HepG2 (cell line): ENCODE results near the gene CTDSP1. TPM values are rescaled to one million over a fixed set of nuclear protein-coding genes. Genes with fewer than 3 reads are reported as not detected.

Experiments used
- ATAC-seq: fragments of 200-7000 bp; cut with Tn5 transposase; 3 replicates; pipeline ENCODE4 v1.9.1; 2020; ENCODE audit warnings: mild to moderate bottlenecking, moderate library complexity
- BruUV-seq: library from RNA; stranded (reverse); fragments of 400-500 nt; replicated peaks from 2 replicates; lab custom pipeline; 2021; lab: Mats Ljungman, UMichigan
- CTCF ChIA-PET: fragments of 300-600 bp; formaldehyde crosslinking; extraction: SDS; loops from one replicate; lab custom pipeline; 2021; ENCODE audit warnings: low total read pairs, inconsistent platforms, low intra/inter-chr PET ratio; lab: Yijun Ruan, JAX
- POLR2A ChIA-PET: fragments of 350-600 bp; sonication (Branson Sonifier 250); formaldehyde crosslinking; loops from one replicate; lab custom pipeline; 2020; ENCODE audit warnings: antibody characterized with exemption, inconsistent platforms; lab: Yijun Ruan, JAX
- DNase-seq: peaks from one replicate; pipeline ENCODE4 v3.0.0-alpha.2; 2015; ENCODE audit warnings: low spot score
- FAIRE-seq: peaks from 3 replicates; lab custom pipeline; 2011; peaks lifted over from hg19 to GRCh38; lab: Jason Lieb, UNC
- H2AFZ ChIP-seq: one replicate; pipeline ENCODE4 v1.6.1; 2011; ENCODE audit warnings: low read length, inconsistent platforms
- H3K27ac ChIP-seq: fragments of 300-600 bp; 3 replicates; pipeline ENCODE4 v1.8.0; 2011; ENCODE audit warnings: mixed run types, mild to moderate bottlenecking, mixed read lengths, low read length, inconsistent platforms; ENCODE audit not compliant: insufficient read depth; ENCODE audit errors: extremely low read length
- H3K27me3 ChIP-seq, 2 experiments: fragments of 200-600 bp in 1 of 2; 2 replicates in 1 of 2; 3 replicates in 1 of 2; pipeline versions ENCODE4 v1.6.0 to v1.8.0; 2011; ENCODE audit warnings: low read length in 2 of 2, mild to moderate bottlenecking in 2 of 2, moderate library complexity in 2 of 2, inconsistent platforms in 1 of 2; ENCODE audit not compliant: insufficient read depth in 2 of 2, control insufficient read depth in 1 of 2
- H3K36me3 ChIP-seq, 2 experiments: fragments of 200-600 bp in 1 of 2; replicated peaks in 1 of 2; 2 replicates in 1 of 2; 3 replicates in 1 of 2; pipeline versions ENCODE4 v1.5.1 to v1.8.0; 2011; ENCODE audit warnings: low read length in 2 of 2, inconsistent platforms in 1 of 2; ENCODE audit not compliant: insufficient read depth in 2 of 2, control insufficient read depth in 1 of 2
- H3K4me1 ChIP-seq: 2 replicates; pipeline ENCODE4 v1.5.1; 2012; ENCODE audit warnings: low read length, inconsistent platforms; ENCODE audit not compliant: insufficient read depth
- H3K4me2 ChIP-seq: 2 replicates; pipeline ENCODE4 v1.6.0; 2011; ENCODE audit warnings: low read depth, low read length, inconsistent platforms
- H3K4me3 ChIP-seq, 3 experiments: fragments of 200-600 bp in 1 of 3; sonication (generic), shearing (Covaris generic) in 1 of 3; replicated peaks in 1 of 3; 2 replicates each; pipeline ENCODE4 v1.5.1; 2011 to 2016; ENCODE audit warnings: low read length in 3 of 3, inconsistent platforms in 2 of 3, low read depth in 2 of 3, mild to moderate bottlenecking in 2 of 3, control low read depth in 1 of 3, mixed read lengths in 1 of 3; ENCODE audit not compliant: insufficient read depth in 1 of 3
- H3K79me2 ChIP-seq: one replicate; pipeline ENCODE4 v1.6.1; 2011; ENCODE audit warnings: low read length, inconsistent platforms; ENCODE audit not compliant: insufficient read depth
- H3K9ac ChIP-seq: 2 replicates; pipeline ENCODE4 v1.6.0; 2011; ENCODE audit warnings: mild to moderate bottlenecking, low read depth, low read length, inconsistent platforms; ENCODE audit not compliant: insufficient read depth
- H3K9me3 ChIP-seq: 2 replicates; pipeline ENCODE4 v1.5.1; 2012; ENCODE audit warnings: mild to moderate bottlenecking, low read length
- H4K20me1 ChIP-seq: 2 replicates; pipeline ENCODE4 v1.6.0; 2011; ENCODE audit warnings: inconsistent platforms, mild to moderate bottlenecking, low read length, moderate library complexity; ENCODE audit not compliant: insufficient read depth
- CENPT ChIP-seq: sonication (generic); formaldehyde crosslinking; IDR thresholded peaks from 2 replicates; pipeline ENCODE4 v1.8.0; 2022; ENCODE audit warnings: low read depth, mild to moderate bottlenecking, moderate library complexity, missing genetic modification reagents
- FOSL1 ChIP-seq: sonication (generic); formaldehyde crosslinking; IDR thresholded peaks from 2 replicates; pipeline ENCODE4 v1.9.0; 2021; ENCODE audit warnings: missing genetic modification reagents, borderline replicate concordance
- GTF3A ChIP-seq: sonication (generic); formaldehyde crosslinking; conservative IDR thresholded peaks from 2 replicates; pipeline ENCODE4 v1.4.0; 2020; ENCODE audit warnings: mild to moderate bottlenecking, missing genetic modification reagents
- HNRNPK ChIP-seq: fragments of 200-400 bp; formaldehyde crosslinking; IDR thresholded peaks from 2 replicates; pipeline ENCODE4 v1.6.1; 2018; ENCODE audit warnings: low read length, low read depth, moderate library complexity, mild to moderate bottlenecking; ENCODE audit not compliant: poor library complexity, severe bottlenecking
- HOXA3 ChIP-seq: sonication (generic); formaldehyde crosslinking; IDR thresholded peaks from 2 replicates; pipeline ENCODE4 v1.5.0; 2020; ENCODE audit warnings: missing genetic modification reagents
- IRF1 ChIP-seq: sonication (generic); formaldehyde crosslinking; IDR thresholded peaks from 2 replicates; pipeline ENCODE4 v1.4.0; 2020; ENCODE audit warnings: low read depth, mild to moderate bottlenecking, missing genetic modification reagents
- NFIB ChIP-seq: sonication (generic); formaldehyde crosslinking; IDR thresholded peaks from 2 replicates; pipeline ENCODE4 v1.9.0; 2021; ENCODE audit warnings: missing genetic modification reagents, mild to moderate bottlenecking, borderline replicate concordance
- RBM39 ChIP-seq: fragments of 200-400 bp; formaldehyde crosslinking; IDR thresholded peaks from one replicate; pipeline ENCODE4 v1.6.1; 2018; ENCODE audit warnings: antibody characterized with exemption, mild to moderate bottlenecking, low read depth, low read length; ENCODE audit not compliant: poor library complexity, severe bottlenecking
- ZMAT3 ChIP-seq: sonication (generic); formaldehyde crosslinking; conservative IDR thresholded peaks from 2 replicates; pipeline ENCODE4 v1.7.0; 2021; ENCODE audit warnings: missing genetic modification reagents
- ZNF512B ChIP-seq: sonication (generic); formaldehyde crosslinking; IDR thresholded peaks from 2 replicates; pipeline ENCODE4 v1.5.1; 2020; ENCODE audit warnings: missing genetic modification reagents, mild to moderate bottlenecking, borderline replicate concordance
- ZNF615 ChIP-seq: sonication (generic); formaldehyde crosslinking; IDR thresholded peaks from 2 replicates; pipeline ENCODE4 v1.5.0; 2020; ENCODE audit warnings: mild to moderate bottlenecking, missing genetic modification reagents, borderline replicate concordance
- ZNF703 ChIP-seq: sonication (generic); formaldehyde crosslinking; IDR thresholded peaks from 2 replicates; pipeline ENCODE4 v1.5.1; 2020; ENCODE audit warnings: missing genetic modification reagents, mild to moderate bottlenecking, moderate library complexity, borderline replicate concordance
- ZNF770 ChIP-seq: sonication (generic); formaldehyde crosslinking; IDR thresholded peaks from 2 replicates; pipeline ENCODE4 v1.5.0; 2020; ENCODE audit warnings: mild to moderate bottlenecking, missing genetic modification reagents
- ZNF816 ChIP-seq: sonication (generic); formaldehyde crosslinking; IDR thresholded peaks from 2 replicates; pipeline ENCODE4 v1.8.0; 2022; ENCODE audit warnings: missing genetic modification reagents, mild to moderate bottlenecking, borderline replicate concordance
- ZSCAN25 ChIP-seq: sonication (generic); formaldehyde crosslinking; IDR thresholded peaks from 2 replicates; pipeline ENCODE4 v1.8.0; 2022; ENCODE audit warnings: mild to moderate bottlenecking, missing genetic modification reagents
- WGBS: methylation state at CpG from one replicate; pipeline ENCODE4 v1.1.6; 2017; ENCODE audit warnings: low lambda C conversion rate; 5-methylcytosine and 5-hydroxymethylcytosine counted together
- in situ Hi-C: cut with HindIII; loops from 2 replicates; pipeline ENCODE4 v1.10.0; 2017; ENCODE audit warnings: low pct_unique_long_range_greater_than_20kb; ENCODE audit not compliant: extremely low pct_ligation_motif_present
- intact Hi-C: fragments of 100-400 bp; cut with micrococcal nuclease; formaldehyde crosslinking; loops from one replicate; pipeline ENCODE4 v1.10.0; 2022; ENCODE audit not compliant: unreplicated experiment
- polyA plus RNA-seq, 8 experiments: library from polyadenylated mRNA; depleted of rRNA in 3 of 8; stranded (reverse) in 7 of 8; unstranded in 1 of 8; fragments of >200 nt; fragmentation: Illumina TruSeq in 4 of 8; extraction: Trizol in 4 of 8; gene quantifications; 2 replicates each; pipeline versions ENCODE4 v1.2.1 to v1.2.3, GENCODE V29; 2011 to 2016; ENCODE audit warnings: low read depth in 4 of 8, missing spikeins in 1 of 8, mixed read lengths in 1 of 8; ENCODE audit not compliant: insufficient read depth in 1 of 8
- total RNA-seq, 5 experiments: library from RNA; depleted of rRNA; stranded (reverse); fragments of >200 nt; fragmentation: Illumina TruSeq; extraction: Trizol; gene quantifications; 2 replicates each; pipeline ENCODE4 v1.2.3, GENCODE V29; 2016; ENCODE audit warnings: low read depth in 1 of 5

CTDSP1 gene
- total and polyA plus RNA-seq, 2 of the 13 experiments (the other 11 are each of a cell fraction or from before 2014, with no cell fraction given), result 91.0 to 268 TPM

- Histone ChIP-seq H3K4me2 (peak overlapping the region; percentile 86), H3K4me1 (peaks cover 65% of the 10 kb centered on the region), H3K36me3 (peaks cover 24 to 38% of the 10 kb centered on the region in 2 experiments; a peak in 4 of 5 replicates), H3K79me2 (peaks cover 28% of the 10 kb centered on the region), H3K9me3 (no peaks in the 10 kb centered on the region), H3K27ac (peak overlapping the region; percentile 79), H4K20me1 (no peaks in the 10 kb centered on the region; the same call in 1 of the 2 replicates), H3K9ac (peak overlapping the region; percentile 61), H2AFZ (no peak overlapping the region), H3K4me3 (peak overlapping the region; percentile 32 to 68 (median 51); a peak in 5 of 6 replicates), H3K27me3 (no peaks in the 10 kb centered on the region)
- WGBS, result 61% methylated on average over 8 of the region's 8 CpGs
- intact Hi-C loops (no loop called here), in situ Hi-C loops (loop anchor here (5.0 kb wide), 1 partner anchor 62 kb away; no protein-coding TSS in a partner anchor)
- ATAC-seq (peak; percentile 4), DNase-seq (no peak), FAIRE-seq (no peak)
- CTCF ChIA-PET, result no interaction called here
- BruUV-seq, result no TSS peak
- POLR2A ChIA-PET, result interaction anchor here (0.8 to 4.2 kb wide), 18 partner anchors 9 to 254 kb away, joined by 3 to 56 read pairs (median 6); partner anchors contain the start of genes AAMP, BCS1L, PNKD and TMBIM1
- TF ChIP-seq HOXA3, result peak; percentile 54; the same call in 1 of the 2 replicates
- TF ChIP-seq IRF1 (CRISPR knock-in tag), result no peak
- TF ChIP-seq ZNF615 (CRISPR knock-in tag), result 0 out of 2 replicates have a peak, but pooled peaks have one; percentile 75
- TF ChIP-seq NFIB, result no peak
- 0 out of 2 replicates have a peak, but pooled peaks have one; percentile 61 for TF ChIP-seq ZSCAN25 (CRISPR knock-in tag)
- TF ChIP-seq HNRNPK, result no peak
- peak; percentile 4 for TF ChIP-seq RBM39
- no peak for TF ChIP-seq CENPT (CRISPR knock-in tag)
- TF ChIP-seq ZNF512B, result 0 out of 2 replicates have a peak, but pooled peaks have one; percentile 20
- TF ChIP-seq ZNF770 (CRISPR knock-in tag), result peak; percentile 5; the same call in 1 of the 2 replicates
- TF ChIP-seq ZNF816, result 0 out of 2 replicates have a peak, but pooled peaks have one; percentile 2
- TF ChIP-seq GTF3A (CRISPR knock-in tag), result 0 out of 2 replicates have a peak, but pooled peaks have one; percentile 14
- TF ChIP-seq ZNF703 (CRISPR knock-in tag), result no peak
- TF ChIP-seq ZMAT3 (CRISPR knock-in tag), result 0 out of 2 replicates have a peak, but pooled peaks have one; percentile 21
- TF ChIP-seq FOSL1, result no peak
These were observed 5.5 kb downstream of the CTDSP1 start for GRCh38 chr2:218405086-218405745.
